PC-3 (cell line): ENCODE data around the gene TFB1M. TPM values are rescaled to one million over a fixed set of nuclear protein-coding genes. Genes with fewer than 3 reads are reported as not detected.

Experiments used
- ATAC-seq: fragments of 200-7000 bp; cut with Tn5 transposase; 2 replicates; pipeline ENCODE4 v1.9.1; 2020; ENCODE audit warnings: mild to moderate bottlenecking, moderate library complexity
- BruUV-seq: library from RNA; stranded (reverse); fragments of 400-500 nt; replicated peaks from 2 replicates; lab custom pipeline; 2021; lab: Mats Ljungman, UMichigan
- CTCF ChIA-PET: fragments of 300-600 bp; sonication (Branson Sonifier 250); formaldehyde crosslinking; loops from one replicate; lab custom pipeline; 2022; ENCODE audit warnings: antibody characterized with exemption; lab: Charles Lee
- POLR2A ChIA-PET: fragments of 300-600 bp; sonication (Branson Sonifier 250); formaldehyde crosslinking; loops from one replicate; lab custom pipeline; 2022; ENCODE audit warnings: antibody characterized with exemption; ENCODE audit not compliant: unreplicated experiment; lab: Charles Lee
- DNase-seq: peaks from one replicate; pipeline ENCODE4 v3.0.0-alpha.2; 2015
- H2AFZ ChIP-seq: fragments of 300-600 bp; sonication (generic); 2 replicates; pipeline ENCODE4 v1.6.0; 2016; ENCODE audit warnings: antibody characterized with exemption, low read length
- H3F3A ChIP-seq: fragments of 300-600 bp; sonication (generic); one replicate; pipeline ENCODE4 v1.6.0; 2017; ENCODE audit warnings: antibody characterized with exemption, low read length, control low read depth, mild to moderate bottlenecking; ENCODE audit not compliant: unreplicated experiment
- H3K27ac ChIP-seq: fragments of 300-600 bp; sonication (generic); 2 replicates; pipeline ENCODE4 v1.5.1; 2016; ENCODE audit warnings: mild to moderate bottlenecking, low read length
- H3K27me3 ChIP-seq: fragments of 300-600 bp; sonication (generic); 2 replicates; pipeline ENCODE4 v1.6.1; 2016; ENCODE audit warnings: low read length, mixed read lengths
- H3K36me3 ChIP-seq: fragments of 300-600 bp; sonication (generic); 2 replicates; pipeline ENCODE4 v1.6.1; 2016; ENCODE audit warnings: low read depth, mixed run types, low read length, mixed read lengths
- H3K4me1 ChIP-seq: fragments of 300-600 bp; sonication (generic); 2 replicates; pipeline ENCODE4 v1.5.1; 2016; ENCODE audit warnings: low read length; ENCODE audit not compliant: insufficient read depth
- H3K4me2 ChIP-seq: fragments of 300-600 bp; sonication (generic); 2 replicates; pipeline ENCODE4 v1.6.0; 2016; ENCODE audit warnings: low read length
- H3K4me3 ChIP-seq: fragments of 300-600 bp; sonication (generic); 2 replicates; pipeline ENCODE4 v1.5.1; 2016; ENCODE audit warnings: mild to moderate bottlenecking, low read length, mixed read lengths
- H3K79me2 ChIP-seq: fragments of 300-600 bp; sonication (generic); 2 replicates; pipeline ENCODE4 v1.6.1; 2017; ENCODE audit warnings: low read length, mixed read lengths
- H3K9ac ChIP-seq: fragments of 300-600 bp; sonication (generic); 2 replicates; pipeline ENCODE4 v1.6.0; 2016; ENCODE audit warnings: mild to moderate bottlenecking, low read length
- H3K9me2 ChIP-seq: fragments of 300-600 bp; sonication (generic); replicated peaks from 2 replicates; pipeline ENCODE4 v1.6.1; 2016; ENCODE audit warnings: mixed run types, low read length, mixed read lengths
- H3K9me3 ChIP-seq: fragments of 300-600 bp; sonication (generic); 2 replicates; pipeline ENCODE4 v1.6.1; 2016; ENCODE audit warnings: low read length, mixed read lengths
- H4K20me1 ChIP-seq: fragments of 300-600 bp; sonication (generic); 2 replicates; pipeline ENCODE4 v1.6.1; 2016; ENCODE audit warnings: low read length, mixed read lengths
- CTCF ChIP-seq: fragments of 300-600 bp; sonication (generic); conservative IDR thresholded peaks from 2 replicates; pipeline ENCODE4 v1.5.1; 2017; ENCODE audit warnings: antibody characterized with exemption, low read depth, mild to moderate bottlenecking, low read length
- EZH2 ChIP-seq: fragments of 300-600 bp; sonication (generic); IDR thresholded peaks from one replicate; pipeline ENCODE4 v1.6.1; 2017; ENCODE audit warnings: antibody characterized with exemption, mild to moderate bottlenecking, low read length; ENCODE audit not compliant: unreplicated experiment
- EZH2phosphoT487 ChIP-seq: fragments of 300-600 bp; sonication (generic); IDR thresholded peaks from 2 replicates; pipeline ENCODE4 v1.6.1; 2018; ENCODE audit warnings: mild to moderate bottlenecking, antibody characterized with exemption, low read length, borderline replicate concordance
- intact Hi-C: fragments of 100-400 bp; cut with micrococcal nuclease; formaldehyde crosslinking; loops from 2 replicates; pipeline ENCODE4 v1.9.0; 2023
- total RNA-seq: library from RNA; depleted of rRNA; stranded (reverse); fragments of >200 nt; gene quantifications from 2 replicates; pipeline ENCODE4 v1.2.3, GENCODE V29; 2014

TFB1M gene
- total RNA-seq, 1 experiment from 2014 or later: 23.1 TPM

- Histone ChIP-seq H3K9me2 (no peaks in the 10 kb centered on the region), H3K4me2 (no peak overlapping the region), H2AFZ (no peak overlapping the region), H3K4me1 (no peaks in the 10 kb centered on the region), H3K9ac (no peak overlapping the region), H3K27me3 (no peaks in the 10 kb centered on the region), H3K36me3 (no peaks in the 10 kb centered on the region), H3K4me3 (no peak overlapping the region), H3F3A (no peaks in the 10 kb centered on the region), H3K9me3 (no peaks in the 10 kb centered on the region), H4K20me1 (no peaks in the 10 kb centered on the region), H3K79me2 (no peaks in the 10 kb centered on the region), H3K27ac (no peak overlapping the region)
- DNase-seq (no peak), ATAC-seq (no peak)
- CTCF ChIA-PET: no interaction called here
- intact Hi-C loops: loop anchor here (1.0 to 5.0 kb wide), 3 partner anchors 70 to 380 kb away; no protein-coding TSS in a partner anchor
- POLR2A ChIA-PET: no interaction called here
- TF ChIP-seq CTCF (no peak), EZH2phosphoT487 (no peak), EZH2 (no peak)
- no TSS peak for BruUV-seq
Measured at GRCh38 chr6:155247618-155248007, 66.7 kb downstream of the TFB1M start.

- POLR2A ChIA-PET: no interaction called here
- Histone ChIP-seq H3K4me3 (no peak overlapping the region), H3K9me2 (no peaks in the 10 kb centered on the region), H3K27ac (no peak overlapping the region), H2AFZ (no peak overlapping the region), H3K27me3 (no peaks in the 10 kb centered on the region), H3K36me3 (no peaks in the 10 kb centered on the region), H3K4me1 (no peaks in the 10 kb centered on the region), H3F3A (no peaks in the 10 kb centered on the region), H4K20me1 (no peaks in the 10 kb centered on the region), H3K9me3 (no peaks in the 10 kb centered on the region), H3K9ac (no peak overlapping the region), H3K4me2 (no peak overlapping the region), H3K79me2 (no peaks in the 10 kb centered on the region)
- no TSS peak for BruUV-seq
- CTCF ChIA-PET: no interaction called here
- intact Hi-C loops: loop anchor here (5.0 kb wide), 1 partner anchor 380 kb away; no protein-coding TSS in a partner anchor
- TF ChIP-seq EZH2 (no peak), EZH2phosphoT487 (no peak), CTCF (no peak)
- no peak for ATAC-seq
- no peak for DNase-seq
Measured at GRCh38 chr6:155246825-155247224, 67.5 kb downstream of the TFB1M start.

- Histone ChIP-seq H3K9me2 (no peaks in the 10 kb centered on the region), H3K4me1 (no peaks in the 10 kb centered on the region), H3K27me3 (no peaks in the 10 kb centered on the region), H3K79me2 (no peaks in the 10 kb centered on the region), H3K36me3 (no peaks in the 10 kb centered on the region), H4K20me1 (no peaks in the 10 kb centered on the region), H3K4me3 (no peak overlapping the region), H3F3A (no peaks in the 10 kb centered on the region), H2AFZ (no peak overlapping the region), H3K4me2 (no peak overlapping the region), H3K9me3 (no peaks in the 10 kb centered on the region), H3K9ac (no peak overlapping the region), H3K27ac (no peak overlapping the region)
- POLR2A ChIA-PET: no interaction called here
- BruUV-seq: no TSS peak
- no peak for DNase-seq
- ATAC-seq: no peak
- CTCF ChIA-PET: no interaction called here
- intact Hi-C loops: loop anchor here (5.0 kb wide), 1 partner anchor 379 kb away; no protein-coding TSS in a partner anchor
- no peak for TF ChIP-seq CTCF
- no peak for TF ChIP-seq EZH2phosphoT487
- no peak for TF ChIP-seq EZH2
Measured at GRCh38 chr6:155245831-155246230, 68.5 kb downstream of the TFB1M start.
